ENCODE data around the gene IGSF5. TPM values are rescaled to one million over a fixed set of nuclear protein-coding genes. Genes with fewer than 3 reads are reported as not detected.

IGSF5 gene
- polyA plus RNA-seq, 3 donors, result 0.89 to 1.2 (median 0.96) TPM

DNA sequence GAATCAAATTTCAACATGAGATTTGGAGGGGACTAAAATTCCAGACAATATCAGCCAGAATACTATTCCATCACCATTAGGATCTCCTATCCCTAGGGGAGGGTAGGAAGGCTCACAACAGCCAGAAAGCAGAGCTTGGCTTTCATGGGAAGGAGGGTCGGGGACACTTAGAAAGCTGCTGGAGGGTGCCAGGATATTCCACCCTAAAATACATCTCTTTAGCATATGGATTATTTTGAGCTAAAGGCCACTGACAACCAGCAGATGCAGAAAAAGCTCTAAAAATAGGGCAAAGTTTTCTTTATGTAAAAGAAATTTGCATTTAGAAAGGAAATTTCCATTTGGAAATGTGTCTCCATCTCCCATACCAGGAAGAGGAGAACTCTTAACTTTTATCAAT is 68.0 kb downstream of the IGSF5 start:
- no peak for DNase-seq (ENCODE audit: low read depth in 3 of 3, low spot score in 2 of 3)

DNA sequence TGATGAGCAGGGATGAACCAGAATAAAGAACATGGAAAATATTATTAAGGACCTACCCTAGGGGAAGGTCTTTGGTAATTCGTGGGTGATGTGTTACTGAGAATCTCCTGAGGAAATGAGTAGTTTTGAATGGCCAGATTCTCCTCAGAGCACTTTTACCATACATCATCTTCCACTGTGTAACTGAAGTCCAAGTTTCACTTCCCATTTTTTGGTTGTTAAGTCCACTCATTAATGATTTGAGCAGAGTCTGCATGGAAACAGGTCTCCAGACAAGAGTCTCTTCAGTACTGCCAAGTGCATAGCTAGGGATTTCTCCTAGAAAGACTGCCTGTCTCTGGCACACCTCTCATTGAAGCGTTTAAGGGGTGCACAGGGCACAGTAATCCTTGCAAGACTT is 73.6 kb downstream of the IGSF5 start:
- DNase-seq (ENCODE audit: low read depth in 3 of 3, low spot score in 2 of 3), result no peak

- DNase-seq (ENCODE audit: low read depth in 3 of 3, low spot score in 2 of 3), result no peak
Observed at GRCh38 chr21:39822042-39822441, 77.1 kb downstream of the IGSF5 start.

DNA sequence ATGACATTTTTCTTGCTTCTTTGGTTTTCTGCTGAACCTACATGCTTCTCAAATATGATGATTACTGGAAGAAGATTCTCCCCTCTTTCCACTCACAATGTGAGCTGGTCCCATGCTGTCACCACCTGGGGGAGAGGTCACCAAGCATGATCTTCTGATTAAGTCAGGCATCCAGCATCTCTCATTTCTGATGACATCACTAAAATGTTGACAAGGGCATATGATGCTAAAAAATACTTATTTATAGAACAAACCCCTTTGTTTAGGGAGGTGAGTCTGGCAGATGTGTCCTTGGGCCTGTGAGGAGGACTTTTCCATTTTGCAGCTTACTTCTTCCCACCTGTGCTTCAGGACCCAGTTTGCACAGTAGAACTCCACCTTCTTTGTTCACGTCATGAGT is 80.3 kb downstream of the IGSF5 start:
- DNase-seq (ENCODE audit: low read depth in 3 of 3, low spot score in 2 of 3), result no peak

DNA sequence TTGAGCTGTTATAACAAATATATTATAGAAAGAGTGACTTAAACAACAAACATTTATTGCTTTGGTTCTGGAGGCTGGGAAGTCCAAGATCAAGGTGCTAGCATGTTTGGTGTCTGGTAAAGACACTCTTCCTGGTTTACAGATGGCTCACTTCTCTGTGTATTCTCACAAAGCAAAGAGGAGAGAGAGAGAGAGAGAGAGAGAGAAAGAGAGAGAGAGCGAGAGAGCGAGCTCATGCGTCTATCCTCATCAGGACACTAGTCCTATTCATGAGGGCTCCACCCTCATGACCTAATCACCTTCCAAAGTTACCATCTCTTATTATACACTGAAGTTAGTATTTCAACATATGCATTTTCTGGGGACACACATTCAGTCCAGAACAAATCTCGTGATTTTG is 89.6 kb downstream of the IGSF5 start:
- no peak for DNase-seq (ENCODE audit: low read depth in 3 of 3, low spot score in 2 of 3)

DNA sequence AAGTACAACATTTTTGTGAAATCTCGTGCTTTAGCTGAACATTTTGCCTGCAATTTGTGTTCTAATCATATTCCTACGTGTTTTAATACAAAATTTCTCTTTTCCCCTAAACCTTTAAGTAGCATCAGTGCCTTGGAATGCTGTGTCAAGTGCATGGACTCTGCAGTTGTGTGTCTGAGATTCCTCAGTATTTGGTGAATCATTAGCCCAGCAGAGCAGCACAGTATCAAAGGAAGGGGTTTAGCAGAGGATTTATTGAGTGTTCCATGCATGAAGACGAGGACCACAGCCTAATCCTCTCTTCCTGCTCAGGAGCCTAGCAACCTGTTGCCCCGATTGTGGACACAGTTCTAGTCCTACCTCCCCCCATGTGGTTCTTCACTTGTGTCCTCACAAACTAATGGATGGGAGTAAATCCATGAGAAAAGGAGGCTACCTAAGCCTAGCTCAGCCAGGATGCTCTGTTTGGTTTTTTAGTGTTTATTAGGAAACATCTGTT is 92.9 kb downstream of the IGSF5 start:
- no peak for DNase-seq (ENCODE audit: low read depth in 3 of 3, low spot score in 2 of 3)

DNA sequence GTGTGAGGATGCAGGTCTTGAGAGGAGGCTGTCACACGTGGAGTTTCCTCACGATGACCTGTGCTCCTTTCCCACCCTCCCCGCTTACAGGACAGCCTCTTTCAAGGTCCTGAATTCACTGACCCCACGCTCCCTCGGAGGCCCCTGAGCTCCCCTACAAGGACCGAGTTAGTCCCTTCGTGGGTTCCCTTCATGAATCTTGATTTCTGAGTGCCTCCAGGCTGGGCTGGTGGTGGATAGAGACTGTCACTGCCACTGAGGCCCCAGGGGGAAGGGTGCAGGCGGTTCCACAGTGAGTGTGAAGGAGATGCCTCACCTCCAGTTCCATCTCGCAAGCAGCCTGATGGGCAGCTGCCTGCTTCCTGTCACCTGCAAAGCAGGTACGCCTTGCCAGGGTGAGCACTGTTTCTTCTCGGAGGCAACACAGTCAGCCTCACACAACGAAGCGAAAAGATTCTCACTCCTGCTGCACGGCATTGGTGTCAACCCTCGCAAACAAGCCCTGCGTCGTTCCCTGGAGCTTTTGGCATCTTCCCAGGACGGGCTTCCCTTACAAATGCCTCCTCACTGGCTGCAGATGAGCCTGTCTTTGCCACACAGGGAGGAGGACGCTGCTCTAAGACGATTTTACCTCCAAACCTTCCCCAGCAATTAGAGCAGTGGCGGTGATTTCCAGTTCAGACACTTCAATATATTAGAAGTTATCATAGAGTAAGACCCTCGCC is 95.6 kb downstream of the IGSF5 start:
- no peak for DNase-seq (ENCODE audit: low read depth in 3 of 3, low spot score in 2 of 3)

DNA sequence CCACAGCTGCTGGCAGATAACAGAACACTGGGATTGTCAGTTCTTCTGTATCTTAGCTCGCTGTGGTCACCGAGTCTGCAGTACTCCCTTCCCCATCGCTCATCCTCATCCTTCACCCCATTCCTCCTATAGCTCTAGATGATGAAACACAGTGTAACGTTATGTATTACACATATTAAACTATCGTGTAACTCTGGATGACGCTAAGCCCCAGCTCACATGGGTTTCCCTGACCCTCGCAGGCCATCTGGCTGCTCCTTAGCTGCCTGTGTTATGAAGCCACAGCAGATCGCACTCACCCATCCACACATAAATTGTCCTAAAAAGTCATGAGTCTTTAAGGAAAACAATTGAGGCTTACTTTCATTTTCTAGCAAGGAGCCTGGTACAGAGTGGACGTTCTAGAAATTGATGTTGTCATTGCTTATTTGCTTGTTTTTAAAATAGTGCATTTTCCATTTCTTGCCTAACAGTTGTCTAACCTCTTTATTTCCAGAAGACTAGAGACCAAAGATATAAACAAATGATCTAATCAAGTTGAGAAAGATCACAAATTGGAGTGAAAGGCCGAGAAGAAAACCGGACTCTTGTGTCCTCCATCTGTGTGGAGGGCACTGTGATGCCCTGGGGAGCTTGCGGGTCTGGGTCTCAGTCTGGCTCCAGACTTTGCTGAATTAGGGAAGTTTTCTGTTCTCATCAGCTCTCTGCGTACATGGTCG is 97.9 kb downstream of the IGSF5 start:
- no peak for DNase-seq (ENCODE audit: low read depth in 3 of 3, low spot score in 2 of 3)

DNA sequence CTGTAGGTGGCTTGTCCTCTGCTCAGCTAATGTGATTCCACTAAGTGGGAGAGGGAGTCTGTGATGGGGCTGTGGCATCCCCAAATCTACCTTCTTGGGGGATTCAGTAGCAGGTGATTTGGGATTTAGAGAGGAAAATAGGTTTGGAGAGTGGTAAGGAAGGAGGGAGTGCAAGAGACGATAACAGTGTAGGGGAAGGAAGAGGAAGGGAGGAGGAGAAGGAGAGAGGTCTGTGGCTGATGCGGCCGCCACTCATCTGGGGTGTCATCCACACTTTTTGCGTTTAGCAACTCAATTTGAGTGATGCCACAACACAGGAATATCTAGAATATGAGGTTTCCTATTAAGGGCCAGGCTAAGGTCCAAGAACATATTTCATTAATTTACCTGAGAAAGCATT is 98.5 kb downstream of the IGSF5 start:
- no peak for DNase-seq (ENCODE audit: low read depth in 3 of 3, low spot score in 2 of 3)

GRCh38 chr21:39843916-39844315 is 98.9 kb downstream of the IGSF5 start:
- no peak for DNase-seq (ENCODE audit: low read depth in 3 of 3, low spot score in 2 of 3)

DNA sequence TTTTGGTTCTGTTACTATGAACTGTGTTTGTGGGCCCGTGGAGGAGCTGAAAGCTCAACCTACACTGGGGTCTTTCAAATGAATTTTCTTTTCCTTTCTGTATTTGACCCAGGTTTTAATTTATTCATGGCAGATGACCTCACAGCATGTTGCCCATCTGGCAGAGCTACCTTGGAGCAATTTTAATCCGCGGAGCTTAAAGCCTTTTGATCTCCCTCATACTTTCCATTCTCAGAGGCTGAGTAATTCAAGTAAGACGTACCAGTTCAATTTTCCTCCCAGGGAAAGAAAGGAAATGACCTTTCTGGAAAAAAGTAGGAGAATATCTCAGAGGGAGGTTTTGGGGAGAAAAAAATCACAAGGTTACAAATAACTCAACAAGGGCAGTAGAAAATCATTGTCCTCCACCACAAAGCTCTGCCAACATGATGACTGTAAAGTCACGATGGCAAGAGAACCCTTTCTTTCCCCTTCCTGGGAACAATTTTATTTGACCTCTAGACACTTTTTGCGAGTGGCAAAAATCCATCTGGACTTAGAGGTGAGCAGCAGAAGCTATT is 100.7 kb downstream of the IGSF5 start:
- no peak for DNase-seq (ENCODE audit: low read depth in 3 of 3, low spot score in 2 of 3)

DNA sequence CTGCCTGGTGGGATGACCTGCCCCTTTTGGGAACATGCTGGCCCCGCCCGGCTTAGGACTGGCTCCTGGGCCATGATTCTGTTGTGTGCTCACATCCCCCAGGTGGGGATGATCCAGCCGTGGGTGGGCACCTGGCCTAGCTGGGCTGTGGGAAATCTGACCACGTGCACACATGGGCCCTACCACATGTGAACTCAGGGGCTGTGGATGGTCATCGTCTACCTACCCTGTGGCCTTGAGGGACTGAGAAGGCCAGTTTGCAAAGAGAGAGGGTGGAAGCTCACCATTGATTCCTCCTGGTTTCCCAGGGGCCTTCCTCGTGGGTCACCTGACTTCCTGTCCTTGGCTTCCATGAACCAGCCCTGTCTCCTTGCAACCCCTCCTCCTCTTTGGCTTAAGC is 102.9 kb downstream of the IGSF5 start:
- DNase-seq (ENCODE audit: low read depth in 3 of 3, low spot score in 2 of 3), result no peak

DNA sequence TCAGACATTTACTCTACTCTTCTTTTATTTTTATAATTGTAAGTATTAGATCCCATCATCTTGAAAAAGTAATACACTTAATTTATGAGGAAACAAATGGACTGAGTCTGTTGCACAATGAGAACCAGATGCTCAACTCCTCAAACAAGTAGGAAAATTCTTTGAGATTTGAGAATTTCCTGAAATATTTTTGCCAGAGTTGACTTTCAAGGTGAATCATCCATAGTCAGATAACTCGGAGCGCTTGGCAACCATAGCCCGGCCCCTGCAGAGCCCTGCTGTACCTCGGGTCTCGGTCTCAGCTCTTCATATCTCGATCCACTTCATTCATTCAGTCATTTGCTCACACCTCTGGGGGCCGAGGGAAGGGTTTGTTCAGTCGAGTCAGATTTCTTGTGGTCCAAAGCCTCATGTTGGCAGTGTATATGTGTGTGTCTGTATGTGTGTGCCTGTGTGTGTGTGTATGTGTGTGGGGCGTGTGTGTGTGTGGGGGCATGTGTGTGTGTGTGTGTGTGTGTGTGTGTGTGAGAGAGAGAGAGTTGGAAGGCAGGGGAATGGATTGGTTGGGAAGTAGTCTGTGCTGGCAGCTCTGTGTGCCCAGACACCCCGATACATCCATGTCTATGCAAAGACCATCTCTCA is 104.2 kb downstream of the IGSF5 start:
- DNase-seq (ENCODE audit: low read depth in 3 of 3, low spot score in 2 of 3), result no peak

DNA sequence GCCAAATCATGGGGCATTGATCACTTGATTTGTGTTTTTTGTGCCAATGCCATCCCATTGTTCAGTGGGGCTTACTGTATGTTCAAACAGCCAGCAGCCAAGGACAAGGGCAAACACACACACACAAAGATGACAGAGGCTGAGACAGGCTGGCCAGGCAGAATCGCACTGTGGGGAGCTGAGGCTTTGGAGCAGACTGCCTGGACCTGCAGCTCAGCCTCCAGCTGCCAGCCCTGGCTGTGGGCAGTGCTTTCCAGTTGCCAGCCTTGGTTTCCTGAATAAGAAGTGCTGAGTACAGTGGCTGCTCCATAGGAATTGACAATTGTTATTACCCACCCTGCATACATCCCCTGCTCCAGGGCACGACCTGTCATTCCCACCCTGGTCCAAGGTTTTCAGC is 105.3 kb downstream of the IGSF5 start:
- no peak for DNase-seq (ENCODE audit: low read depth in 3 of 3, low spot score in 2 of 3)

DNA sequence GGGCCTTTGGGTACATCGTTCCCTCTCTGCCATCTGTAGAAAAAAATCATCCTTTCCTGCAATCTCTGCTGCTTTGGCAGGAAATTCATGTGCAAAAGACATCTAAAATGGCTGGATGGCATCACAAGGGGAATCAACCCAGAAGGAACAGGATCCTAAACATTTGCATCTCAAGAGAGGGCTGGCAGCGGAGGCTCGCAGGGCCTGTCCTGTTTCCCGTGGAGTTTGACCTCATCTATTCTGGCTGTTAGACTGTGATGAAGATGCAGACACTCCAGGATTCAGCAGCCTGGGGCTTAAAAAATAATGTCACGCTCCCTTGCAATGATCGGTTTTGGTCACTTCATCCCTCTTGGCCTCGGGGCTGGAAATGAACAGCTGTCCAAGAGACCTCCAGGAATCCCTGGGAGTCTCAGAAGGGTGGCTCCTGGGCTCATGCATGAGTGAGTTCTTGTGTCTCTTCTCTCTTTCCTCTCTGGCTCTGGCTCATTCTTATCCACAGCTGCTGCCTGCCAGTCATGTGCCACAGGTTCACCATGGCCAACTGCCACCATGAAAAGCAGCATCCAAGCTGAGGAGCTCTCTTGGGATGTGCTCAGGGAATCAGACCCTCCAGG is 106.1 kb downstream of the IGSF5 start:
- no peak for DNase-seq (ENCODE audit: low read depth in 3 of 3, low spot score in 2 of 3)

Other genes starting within 250 kb of the IGSF5 start
- 1 to 10 TPM; 1.2 to 1.6 (median 1.4) TPM for gene B3GALT5, start 132.2 kb upstream of the IGSF5 start, polyA plus RNA-seq (ENCODE audit: insufficient read length in 3 of 3)
- gene PCP4, start 122.3 kb downstream of the IGSF5 start, polyA plus RNA-seq (ENCODE audit: insufficient read length in 3 of 3), result 10 to 100 TPM; 13.0 to 17.1 (median 13.2) TPM

Data from right renal cortex interstitium (tissue), 3 donors.